NCI-H1930 (cell line): Measurements from ENCODE around the gene LIMS1.
"Not testable (repeated sequence)": the region's sequence is repeated elsewhere in the genome, so short reads cannot be mapped to it uniquely, and the experiment has no call there.

Experiments
- DNase-seq, 2 experiments: peaks; one replicate each; lab custom pipeline; 2025; lab: John Stamatoyannopoulos, UW

The LIMS1 gene

DNA sequence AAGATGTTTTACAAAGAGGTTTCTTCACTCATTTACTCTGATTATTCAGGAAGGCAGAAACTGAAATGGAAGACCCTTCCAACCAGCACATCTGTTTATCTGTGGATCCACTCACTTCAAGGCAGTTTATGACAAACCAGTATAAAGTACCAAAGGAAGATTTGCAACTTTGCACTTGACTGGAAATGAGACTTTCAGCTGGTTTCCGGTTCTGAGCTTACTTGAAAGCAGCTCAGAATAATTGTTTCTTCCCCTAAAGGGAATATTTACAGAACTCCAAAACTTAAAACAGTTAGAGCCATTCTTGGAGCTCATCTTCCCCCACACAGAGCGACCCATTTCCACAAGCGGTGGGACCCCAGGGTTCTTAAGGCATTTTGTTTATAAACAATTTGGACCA is 129.8 kb downstream of the LIMS1 start:
- DNase-seq, result not testable (repeated sequence)

- not testable (repeated sequence) for DNase-seq
Observed at GRCh38 chr2:108664979-108665378, 130.7 kb downstream of the LIMS1 start.

DNA sequence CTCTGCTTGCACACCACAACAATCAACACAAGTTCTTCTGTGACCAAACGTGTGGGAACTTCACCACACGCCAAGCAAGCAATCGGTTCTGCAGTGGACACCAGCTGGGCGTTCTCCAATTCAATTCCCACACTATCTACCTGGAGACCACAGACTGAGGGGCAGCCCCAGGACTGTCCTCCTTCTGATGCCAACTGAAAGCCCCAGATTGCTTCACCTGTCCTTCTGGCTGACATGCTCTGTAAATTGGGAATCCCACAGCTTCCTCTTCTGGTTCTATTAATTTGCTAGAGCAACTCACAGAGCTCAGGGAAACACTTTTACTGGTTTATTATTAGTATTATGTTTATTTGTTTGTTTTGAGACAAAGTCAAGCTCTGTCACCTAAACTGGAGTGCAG is 131.7 kb downstream of the LIMS1 start:
- not testable (repeated sequence) for DNase-seq

DNA sequence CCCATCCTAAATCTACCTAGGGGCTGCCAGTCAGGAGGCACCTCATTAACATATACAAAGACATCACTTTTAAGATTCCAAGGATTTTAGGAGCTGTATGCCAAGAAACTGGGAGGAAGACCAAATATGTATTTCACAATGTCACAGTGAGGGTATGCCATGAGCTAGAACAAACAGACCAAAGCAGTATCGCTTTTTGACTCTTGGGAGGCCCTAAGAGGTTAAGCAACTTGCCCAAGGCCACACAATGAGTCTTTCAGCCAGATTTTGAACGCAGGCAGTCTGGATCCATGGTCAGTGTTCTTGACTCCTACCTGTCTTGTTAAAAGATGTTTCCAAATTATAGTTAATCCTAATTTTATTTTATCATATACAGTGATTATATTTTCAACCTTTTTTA is 132.9 kb downstream of the LIMS1 start:
- DNase-seq, result not testable (repeated sequence)

DNA sequence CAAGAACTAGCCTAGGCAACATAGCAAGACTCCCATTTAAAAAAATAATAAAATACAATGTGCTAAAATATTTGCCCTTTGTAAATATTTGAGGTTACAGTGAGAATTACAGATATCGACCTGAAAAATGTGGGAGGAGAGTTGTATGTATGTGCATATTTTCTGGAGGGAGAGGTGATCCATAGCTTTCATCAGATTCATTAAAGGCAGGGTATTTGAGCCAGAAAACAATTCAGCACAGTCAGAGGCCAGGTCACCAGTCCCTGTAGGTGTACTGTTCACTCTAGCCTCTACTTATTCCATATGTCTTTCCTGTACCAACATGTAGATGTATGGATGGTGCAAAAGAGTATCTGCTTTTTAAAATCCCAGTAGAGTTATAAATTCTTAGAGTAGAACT is 136.0 kb downstream of the LIMS1 start:
- DNase-seq, result not testable (repeated sequence)

GRCh38 chr2:108672200-108672805 is 138.0 kb downstream of the LIMS1 start:
- not testable (repeated sequence) for DNase-seq

DNA sequence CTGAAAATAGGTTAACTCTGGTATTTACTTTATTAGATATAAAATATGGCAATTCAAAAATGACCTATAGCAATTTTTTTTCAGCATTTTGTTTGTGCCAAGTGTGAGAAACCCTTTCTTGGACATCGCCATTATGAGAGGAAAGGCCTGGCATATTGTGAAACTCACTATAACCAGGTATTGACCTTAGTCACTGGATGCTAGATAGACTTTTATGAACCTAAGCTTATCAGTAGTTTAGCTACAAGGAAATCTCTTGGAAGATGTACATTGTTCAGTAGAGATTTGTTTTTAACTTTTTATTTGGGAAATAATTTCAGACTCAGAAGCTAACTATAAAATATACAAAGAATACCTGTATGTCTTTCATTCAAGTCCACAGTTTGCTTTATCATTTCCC is 142.3 kb downstream of the LIMS1 start:
- not testable (repeated sequence) for DNase-seq

DNA sequence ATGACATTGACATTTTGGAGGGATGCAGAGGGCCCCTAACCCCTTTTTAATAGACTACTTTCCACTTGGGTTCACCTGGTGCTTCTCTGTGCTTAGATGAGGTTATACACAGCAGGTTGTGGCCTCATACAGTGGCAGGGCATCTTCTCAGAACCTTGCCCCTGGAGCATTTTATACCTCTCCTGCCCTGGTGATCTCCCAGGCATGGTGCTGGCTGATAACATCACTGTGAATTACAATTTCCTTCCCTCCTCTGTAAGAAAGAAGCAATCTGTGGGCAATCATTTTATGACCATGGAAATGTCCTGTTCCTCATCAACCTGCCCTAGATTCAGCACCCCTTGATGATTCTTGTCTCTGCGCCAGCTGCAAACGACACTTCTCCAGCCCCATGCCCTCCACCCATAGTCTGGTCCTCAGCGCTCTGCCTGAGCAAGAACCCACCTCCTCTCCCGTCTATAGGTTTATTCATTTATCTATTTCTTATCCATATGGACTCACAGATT is 143.0 kb downstream of the LIMS1 start:
- DNase-seq, result not testable (repeated sequence)

DNA sequence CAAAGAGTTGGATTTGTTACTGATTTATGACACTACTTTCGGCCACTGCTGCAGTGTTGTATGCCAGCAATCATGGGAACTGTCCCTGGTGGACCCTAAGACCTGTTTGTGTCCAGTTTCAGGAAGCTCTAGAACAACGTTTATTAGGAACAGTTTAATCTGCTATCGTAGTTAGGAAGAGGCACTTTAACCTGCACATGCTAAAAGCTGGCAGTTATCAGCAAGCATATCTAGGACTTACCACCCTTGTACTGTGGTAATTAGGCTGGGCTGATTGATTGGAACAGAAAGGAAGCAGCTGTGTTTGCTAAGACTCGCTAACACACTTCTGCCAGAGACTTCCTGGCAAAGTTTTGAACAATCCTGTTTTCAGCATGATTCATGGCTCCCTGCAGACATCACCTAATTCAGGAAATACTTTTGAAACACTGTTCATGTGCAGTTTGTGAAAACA is 144.0 kb downstream of the LIMS1 start:
- not testable (repeated sequence) for DNase-seq

- DNase-seq, result not testable (repeated sequence)
Observed at GRCh38 chr2:108680805-108681204, 146.5 kb downstream of the LIMS1 start.

DNA sequence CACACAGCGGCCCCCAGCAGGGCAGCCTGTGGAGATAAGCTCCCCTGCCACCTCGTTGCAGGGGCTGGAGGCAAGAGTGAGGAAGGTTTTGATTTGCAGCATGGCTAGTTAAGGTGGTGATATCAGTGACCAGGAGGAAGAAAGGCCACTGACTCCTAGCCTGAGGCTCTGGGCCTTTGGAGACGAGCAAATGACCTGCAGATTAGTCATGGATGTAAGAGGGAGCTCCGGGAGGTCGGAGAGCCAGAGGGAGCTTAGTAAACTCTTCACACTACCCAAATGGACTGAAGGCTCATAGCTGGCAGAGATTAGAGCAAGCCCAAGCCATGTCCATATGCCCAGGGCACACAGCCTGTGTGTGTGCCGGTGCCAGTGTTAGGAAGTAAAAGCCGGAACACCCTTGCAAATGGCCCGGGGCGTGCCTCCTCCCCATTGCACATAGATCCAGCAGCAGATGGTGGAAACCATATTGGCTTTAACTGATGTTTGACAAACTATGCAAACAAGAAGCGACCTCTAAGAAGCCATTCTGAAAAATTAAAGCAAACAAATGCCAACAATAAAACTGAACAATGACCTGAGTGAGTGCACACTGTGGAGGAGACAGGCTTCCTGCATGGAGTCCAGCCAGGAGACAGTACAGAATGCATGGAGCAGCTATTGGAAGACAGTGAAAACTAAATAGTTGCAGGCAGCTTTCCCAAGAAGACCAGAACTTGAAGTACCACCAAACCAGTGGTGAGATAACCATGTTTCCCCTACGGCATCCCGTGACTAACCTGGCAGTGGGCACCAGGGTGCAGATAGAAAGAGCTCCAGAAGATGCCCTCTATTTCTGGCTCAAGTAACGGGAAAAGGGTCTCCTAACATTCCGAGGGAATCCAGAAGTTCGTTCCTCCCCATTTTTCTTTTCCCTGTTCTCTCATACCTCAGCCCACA is 154.8 kb downstream of the LIMS1 start:
- not testable (repeated sequence) for DNase-seq

- not testable (repeated sequence) for DNase-seq
Observed at GRCh38 chr2:108690001-108690400, 155.7 kb downstream of the LIMS1 start.

GRCh38 chr2:108691447-108691846 is 157.2 kb downstream of the LIMS1 start:
- no peak for DNase-seq

DNA sequence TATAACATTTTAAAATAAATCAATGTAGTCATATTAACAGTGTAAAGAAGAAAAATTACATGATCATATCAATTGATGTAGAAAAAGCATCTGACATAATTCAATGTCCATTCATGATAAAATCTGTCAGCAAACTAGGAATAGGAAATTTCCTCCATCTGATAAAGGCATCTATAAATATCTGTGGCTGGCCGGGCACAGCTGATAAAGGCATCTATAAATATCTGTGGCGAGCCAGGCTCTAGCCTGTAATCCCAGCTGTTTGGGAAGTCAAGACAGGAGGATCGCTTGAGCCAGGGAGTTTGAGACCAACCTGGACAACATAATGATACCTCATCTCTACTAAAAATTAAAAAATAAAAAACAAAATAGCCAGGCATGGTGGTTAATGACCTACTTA is 166.9 kb downstream of the LIMS1 start:
- no peak for DNase-seq

DNA sequence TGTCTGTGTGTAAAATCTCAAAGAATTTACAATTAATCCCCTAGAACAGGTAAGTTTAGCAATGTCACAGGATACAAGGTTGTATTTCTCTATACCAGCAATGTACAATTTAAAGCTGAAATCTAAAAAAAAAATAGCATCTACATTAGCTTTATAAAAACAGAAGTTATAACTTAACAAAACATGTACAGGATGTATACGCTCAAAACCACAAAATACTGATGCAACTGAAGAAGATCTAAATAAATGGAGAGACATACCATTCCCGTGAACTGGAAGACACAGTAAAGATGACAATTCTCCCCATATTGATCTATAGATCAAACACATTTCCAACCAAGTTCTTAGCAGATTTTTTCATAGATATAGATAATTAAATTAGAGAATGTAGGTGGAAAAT is 167.5 kb downstream of the LIMS1 start:
- DNase-seq, result no peak

DNA sequence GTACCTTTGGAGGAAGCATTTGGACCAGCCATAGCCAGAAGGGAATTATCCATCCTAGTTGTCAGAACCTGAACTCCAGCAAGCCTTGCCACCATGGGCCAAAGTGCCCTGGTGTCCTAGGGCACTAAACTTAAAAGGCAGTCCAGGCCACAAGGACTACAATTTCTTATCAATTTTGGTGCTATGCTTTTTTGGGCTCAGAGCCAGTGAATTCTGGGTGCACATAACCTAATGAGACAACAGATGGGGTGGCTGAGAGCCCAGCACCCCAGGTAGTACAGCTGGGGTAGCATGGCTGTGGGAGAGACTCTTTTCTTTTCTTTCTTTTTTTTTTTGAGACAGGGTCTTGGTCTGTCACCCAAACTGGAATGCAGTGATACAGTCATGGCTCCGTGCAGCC is 170.6 kb downstream of the LIMS1 start:
- no peak for DNase-seq

DNA sequence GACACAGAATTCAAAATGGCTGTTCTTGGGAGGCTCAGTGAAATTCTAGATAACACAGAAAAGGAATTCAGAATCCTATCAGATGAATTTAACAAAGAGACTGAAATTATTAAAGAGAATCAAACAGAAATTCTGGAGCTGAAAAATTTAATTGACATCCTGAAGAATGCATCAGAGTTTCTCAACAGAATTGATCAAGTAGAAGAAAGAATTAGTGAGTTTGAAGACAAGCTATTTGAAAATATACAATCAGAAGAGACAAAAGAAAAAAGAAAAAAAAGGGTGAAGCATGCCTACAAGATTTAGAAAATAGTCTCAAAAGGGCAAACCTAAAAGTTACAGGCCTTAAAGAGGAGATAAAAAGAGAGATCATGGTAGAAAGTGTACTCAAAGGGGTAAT is 173.0 kb downstream of the LIMS1 start:
- no peak for DNase-seq

DNA sequence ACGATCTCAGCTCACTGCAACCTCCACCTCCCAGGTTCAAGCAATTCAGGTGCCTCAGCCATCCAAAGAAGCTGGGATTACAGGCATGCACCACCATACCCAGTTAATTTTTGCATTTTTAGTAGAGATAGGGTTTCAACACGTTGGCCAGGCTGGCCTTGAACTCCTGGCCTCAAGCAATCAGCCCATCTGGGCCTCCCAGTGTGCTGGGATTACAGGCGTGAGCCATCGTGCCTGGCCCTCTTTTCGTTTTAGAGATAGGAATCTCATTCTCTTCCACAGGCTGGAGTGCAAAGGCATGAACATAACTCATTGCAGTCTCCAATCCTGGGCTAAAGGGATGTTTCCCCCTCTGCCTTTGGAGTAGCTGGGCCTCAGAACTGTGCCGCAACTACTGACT is 182.7 kb downstream of the LIMS1 start:
- DNase-seq, result not testable (repeated sequence)

- peak; percentile 93 to 94 for DNase-seq
Observed at GRCh38 chr2:108719149-108720044, 185.1 kb downstream of the LIMS1 start, which contains the start of gene RANBP2. RANBP2 (plus strand) TSS chr2:108719482; CDS start chr2:108719607, 125 bp downstream.

DNA sequence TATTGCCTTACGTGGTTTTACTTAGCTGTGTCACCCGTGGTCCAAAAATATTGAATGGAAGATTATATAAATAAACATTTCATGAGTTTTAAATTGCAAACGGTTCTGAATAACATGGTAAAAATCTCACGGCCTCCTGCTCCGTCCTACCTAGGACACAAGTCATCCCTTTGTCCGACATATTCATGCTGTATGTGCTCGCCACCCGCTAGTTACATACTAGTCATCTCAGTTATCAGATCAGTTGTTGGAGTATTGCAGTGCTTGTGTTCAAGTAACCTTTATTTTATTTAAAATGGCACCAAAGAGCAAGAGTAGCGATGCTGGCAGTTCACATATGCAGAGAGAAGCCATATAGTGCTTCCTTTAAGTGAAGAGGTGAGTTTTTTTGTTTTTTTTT is 191.8 kb downstream of the LIMS1 start:
- not testable (repeated sequence) for DNase-seq

DNA sequence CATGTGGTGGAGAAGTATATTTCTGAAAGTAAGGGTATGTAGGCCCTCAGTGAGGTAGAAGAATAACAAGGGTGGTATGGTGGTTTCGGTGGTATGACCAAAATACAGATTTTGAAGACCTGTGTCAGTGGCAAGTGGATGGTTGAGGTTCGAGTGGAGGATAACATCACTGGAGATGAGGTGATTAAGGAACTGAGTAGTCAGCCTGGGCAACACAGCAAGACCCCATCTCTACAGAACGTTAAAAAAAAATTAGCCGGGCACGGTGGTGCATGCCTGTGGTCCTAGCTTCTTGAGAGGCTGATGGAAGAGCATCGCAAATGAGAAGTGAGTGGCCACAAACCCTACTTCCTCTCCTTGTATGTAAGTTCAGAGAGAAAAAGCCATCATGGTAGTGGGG is 200.4 kb downstream of the LIMS1 start:
- not testable (repeated sequence) for DNase-seq
